ENCODE measurements around the gene ZNF468.
"Not testable (repeated sequence)": the region's sequence is repeated elsewhere in the genome, so short reads cannot be mapped to it uniquely, and the experiment has no call there.

ZNF468 gene

GRCh38 chr19:52857378-52858191 lies at the start of gene ZNF468:
ZNF468 (minus strand) TSS chr19:52857619; CDS start chr19:52854272, 3,347 bp downstream.
- DNase-seq, result peak; percentile 81

DNA sequence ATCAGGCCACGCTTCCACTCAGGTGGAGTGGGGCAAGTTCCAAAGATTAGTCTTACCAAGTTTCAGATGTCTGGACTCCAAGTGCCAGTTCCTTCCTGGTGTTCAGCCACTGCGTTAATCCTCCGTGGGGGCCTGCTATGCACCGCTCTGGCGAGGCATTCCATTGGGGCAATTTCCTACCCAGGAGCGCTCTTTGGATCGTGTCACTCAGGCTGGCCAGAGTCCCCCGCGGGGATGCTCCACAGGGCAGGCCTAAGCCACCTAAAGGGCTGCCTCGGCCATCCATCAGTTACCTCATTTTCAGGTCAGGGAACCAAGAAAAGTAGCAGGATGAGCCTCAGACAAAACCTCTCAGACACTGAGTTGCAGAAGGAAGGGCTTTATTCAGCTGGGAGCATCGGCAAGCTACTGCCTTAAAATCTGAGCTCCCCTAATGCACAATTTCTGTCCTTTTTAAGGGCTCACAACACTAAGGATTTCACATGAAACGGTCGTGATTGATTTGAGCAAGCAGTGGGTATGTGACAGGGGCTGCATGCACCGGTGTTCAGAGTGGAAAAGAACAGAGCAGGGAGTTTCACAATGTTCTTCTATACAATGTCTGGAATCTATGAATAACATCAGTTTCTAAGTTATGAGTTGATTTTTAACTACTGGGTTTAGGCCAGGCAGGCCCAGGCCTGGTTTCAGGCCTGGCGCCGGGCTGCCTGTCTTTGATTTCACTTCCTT lies 46.8 kb upstream of the ZNF468 start:
- not testable (repeated sequence) for DNase-seq

- no peak for DNase-seq
Measured at GRCh38 chr19:52901842-52902241, 44.4 kb upstream of the ZNF468 start.

DNA sequence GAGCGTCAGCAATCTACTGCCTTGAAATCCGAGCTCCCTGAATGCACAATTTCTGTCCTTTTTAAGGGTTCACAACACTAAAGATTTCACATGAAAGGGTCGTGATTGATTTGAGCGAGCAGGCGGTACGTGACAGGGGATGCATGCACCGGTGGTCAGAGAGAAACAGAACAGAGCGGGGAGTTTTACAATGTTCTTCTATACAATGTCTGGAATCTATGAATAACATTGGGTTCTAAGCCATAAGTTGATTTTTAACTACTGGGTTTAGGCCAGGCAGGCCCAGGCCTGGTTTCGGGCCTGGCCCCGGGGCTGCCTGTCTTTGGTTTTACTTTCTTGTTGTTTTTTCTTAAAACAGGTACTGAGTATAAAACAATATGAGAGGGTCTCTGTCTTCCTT lies 41.2 kb upstream of the ZNF468 start:
- DNase-seq, result not testable (repeated sequence)

DNA sequence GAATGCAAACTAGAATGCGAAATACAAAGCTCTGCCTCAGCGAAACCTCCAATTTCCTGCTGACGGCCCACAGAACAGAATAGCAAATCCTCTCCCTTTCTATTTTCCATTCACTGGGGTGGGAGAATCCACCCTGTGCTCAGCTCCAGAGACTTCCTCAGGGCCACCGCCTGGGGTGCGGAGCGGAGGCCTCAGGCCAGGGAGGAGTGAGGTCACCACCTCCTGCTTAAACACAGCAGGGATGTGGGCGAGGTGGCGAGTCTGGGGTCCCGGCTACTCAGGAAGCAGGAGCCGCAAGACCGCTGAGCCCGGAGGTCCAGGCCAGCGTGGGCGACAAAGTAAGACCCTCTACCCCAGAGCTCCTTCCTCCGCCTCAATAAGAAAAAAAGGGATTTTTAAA lies 40.7 kb upstream of the ZNF468 start:
- peak; percentile 45 for DNase-seq

GRCh38 chr19:52897138-52897935 lies 39.9 kb upstream of the ZNF468 start, which contains the start of gene ZNF320:
ZNF320 (minus strand) TSS chr19:52897635; CDS start chr19:52890255, 7,380 bp downstream.
- DNase-seq, result peak; percentile 98

- DNase-seq, result no peak
Measured at GRCh38 chr19:52896431-52897137, 39.2 kb upstream of the ZNF468 start.

GRCh38 chr19:52891336-52891735 lies 33.9 kb upstream of the ZNF468 start:
- DNase-seq, result no peak

DNA sequence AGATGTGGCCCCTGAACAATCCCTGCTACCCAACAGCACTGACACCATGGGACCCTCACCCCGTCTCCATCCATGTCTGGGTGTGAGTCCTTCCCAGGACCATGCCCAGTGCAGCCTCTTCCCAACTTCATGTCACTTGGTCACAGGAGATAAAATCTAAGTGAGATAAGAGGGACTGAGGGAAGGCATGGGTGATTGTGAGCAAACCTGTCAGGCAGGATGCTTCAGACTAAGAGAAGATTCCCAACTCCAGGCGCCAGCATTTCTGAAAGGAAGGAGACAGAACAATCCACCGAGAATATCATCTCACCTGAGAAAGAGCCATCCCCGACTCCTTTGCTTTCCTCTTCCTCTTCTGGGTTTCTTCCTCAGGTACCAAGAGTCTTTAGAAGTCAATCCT lies 32.5 kb upstream of the ZNF468 start:
- no peak for DNase-seq

GRCh38 chr19:52889076-52889475 lies 31.7 kb upstream of the ZNF468 start:
- no peak for DNase-seq

DNA sequence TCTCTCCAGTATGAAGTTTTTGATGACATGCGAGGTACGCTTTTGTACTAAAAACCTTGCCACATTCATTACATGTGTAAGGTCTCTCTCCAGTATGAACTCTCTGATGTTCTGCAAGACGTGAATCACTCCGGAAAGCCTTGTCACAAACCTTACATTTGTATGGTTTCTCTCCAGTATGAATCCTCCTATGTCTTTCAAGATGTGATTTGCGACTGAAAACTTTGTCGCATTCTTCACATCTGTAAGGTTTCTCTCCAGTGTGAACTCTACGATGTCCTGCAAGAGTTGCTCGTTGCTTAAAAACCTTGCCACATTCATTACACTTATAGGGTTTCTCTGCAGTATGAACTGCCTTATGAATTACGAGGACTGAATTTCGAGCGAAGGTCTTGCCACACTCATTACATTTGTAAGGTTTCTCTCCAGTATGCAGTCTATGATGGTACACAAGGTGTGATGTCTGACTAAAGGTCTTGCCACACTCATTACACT lies 23.5 kb upstream of the ZNF468 start:
- DNase-seq, result no peak

- DNase-seq, result not testable (repeated sequence)
Measured at GRCh38 chr19:52872996-52873395, 15.6 kb upstream of the ZNF468 start.

- DNase-seq, result no peak
Measured at GRCh38 chr19:52871466-52871865, 14.0 kb upstream of the ZNF468 start.

DNA sequence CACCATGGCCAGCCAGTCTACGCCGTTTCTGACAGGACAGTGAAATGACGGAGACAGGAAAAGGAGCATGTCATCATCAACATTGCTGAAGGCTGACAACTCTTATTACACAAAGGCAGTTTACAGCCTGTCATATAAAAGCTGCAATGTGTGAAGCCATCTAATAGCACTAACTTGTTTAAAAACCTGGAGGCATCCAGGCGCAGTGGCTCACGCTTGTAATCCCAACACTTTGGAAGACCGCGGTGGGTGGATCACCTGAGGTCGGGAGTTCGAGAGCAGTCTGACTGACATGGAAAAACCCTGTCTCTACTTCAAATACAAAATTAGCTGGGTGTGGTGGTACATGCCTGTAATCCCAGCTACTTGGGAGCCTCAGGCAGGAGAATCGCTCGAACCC lies 10.6 kb upstream of the ZNF468 start:
- DNase-seq, result not testable (repeated sequence)

DNA sequence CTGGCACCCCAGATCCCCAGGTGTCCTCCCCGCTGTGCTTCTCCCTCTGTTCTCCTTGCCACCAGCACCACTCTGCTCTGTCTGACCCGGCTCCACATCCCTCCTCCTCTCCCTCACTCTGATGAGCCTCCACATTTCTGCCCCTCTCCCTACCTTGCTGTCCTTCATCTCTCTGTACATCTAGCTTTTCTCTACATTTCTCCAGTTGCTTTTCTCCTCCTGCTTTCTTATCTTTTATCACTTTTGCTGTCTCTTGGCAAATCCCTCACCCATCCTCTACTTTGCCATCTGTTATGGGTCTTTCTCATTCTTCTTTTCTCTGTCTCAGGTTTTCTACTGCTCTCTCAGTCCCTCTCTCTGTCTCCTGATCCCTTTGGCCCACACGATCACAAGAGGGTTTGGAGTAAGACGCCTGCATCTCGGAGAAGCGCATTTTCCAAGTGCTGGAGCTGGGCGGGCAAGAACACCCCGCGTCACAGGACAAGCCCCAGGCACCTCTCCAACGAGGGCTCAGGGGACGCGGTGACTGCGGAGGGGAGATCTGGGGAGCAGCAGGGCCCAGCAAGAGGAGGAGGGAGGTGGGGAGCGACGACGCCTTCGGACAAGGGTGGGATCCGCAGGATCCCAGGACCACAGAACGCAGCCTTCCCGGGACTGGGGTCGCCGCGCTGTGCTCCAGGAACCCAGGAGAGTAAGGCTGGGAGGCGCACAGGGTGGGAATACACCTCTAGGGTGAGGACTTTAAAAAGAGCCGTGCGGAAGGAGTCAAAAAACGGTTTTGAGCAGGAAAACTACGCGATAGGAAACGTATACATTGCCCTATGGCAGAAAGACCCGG lies 660 bp downstream of the ZNF468 start:
- peak; percentile 54 for DNase-seq

DNA sequence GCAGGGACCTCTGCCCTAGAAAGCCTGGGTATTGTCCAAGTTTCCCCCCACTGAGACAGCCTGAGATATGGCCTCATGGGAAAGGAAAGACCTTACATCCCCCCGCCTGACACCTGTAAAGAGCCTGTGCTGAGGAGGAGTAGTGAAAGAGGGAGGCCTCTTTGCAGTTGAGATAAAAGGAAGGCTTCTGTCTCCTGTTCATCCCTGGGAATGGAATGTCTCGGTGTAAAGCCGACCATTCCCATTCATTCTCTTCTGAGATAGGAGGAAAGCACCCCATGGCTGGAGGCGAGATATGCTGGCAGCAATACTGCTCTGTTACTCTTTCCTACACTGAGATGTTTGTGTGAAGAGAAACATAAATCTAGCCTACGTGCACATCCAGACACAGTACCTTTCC lies 10.1 kb downstream of the ZNF468 start:
- DNase-seq, result not testable (repeated sequence)

- not testable (repeated sequence) for DNase-seq
Measured at GRCh38 chr19:52840825-52841465, 16.5 kb downstream of the ZNF468 start.

DNA sequence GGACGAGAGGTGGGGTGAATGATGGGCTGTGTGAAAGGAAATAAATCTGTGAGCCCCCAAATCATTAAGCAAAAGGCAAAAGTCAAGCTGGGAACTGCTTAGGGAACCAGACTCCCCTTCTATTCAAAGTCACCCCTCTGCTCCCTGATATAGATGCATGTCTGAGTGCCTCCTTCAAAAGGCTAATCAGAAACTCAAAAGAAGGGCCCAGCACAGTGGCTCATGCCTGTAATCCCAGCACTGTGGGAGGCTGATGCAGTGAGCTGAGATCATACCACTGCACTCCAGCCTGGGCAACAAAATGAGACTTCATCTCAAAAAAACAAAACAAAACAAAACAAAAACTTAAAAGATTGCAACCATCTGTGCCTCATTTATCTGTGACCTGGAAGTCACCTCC lies 23.1 kb downstream of the ZNF468 start:
- not testable (repeated sequence) for DNase-seq

DNA sequence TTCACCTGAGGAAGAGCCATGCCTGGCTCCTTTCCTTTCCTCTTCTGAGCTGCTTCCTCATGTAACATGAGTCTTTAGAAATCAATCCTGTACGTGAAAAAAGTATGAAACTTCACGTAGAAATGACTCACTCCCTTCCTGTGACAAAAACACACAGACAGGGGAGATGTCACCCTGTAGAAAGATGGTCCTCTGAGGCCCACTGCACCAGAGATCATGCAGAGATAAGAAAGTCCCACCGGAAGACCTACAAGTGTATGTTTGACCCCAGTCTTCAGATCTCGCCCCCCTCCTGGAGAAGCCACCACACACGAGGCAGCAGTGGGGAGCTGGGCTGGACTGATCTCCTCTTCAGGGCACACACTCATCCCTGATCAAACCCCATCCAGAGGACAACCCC lies 23.9 kb downstream of the ZNF468 start:
- not testable (repeated sequence) for DNase-seq

GRCh38 chr19:52829866-52830265 lies 27.6 kb downstream of the ZNF468 start:
- not testable (repeated sequence) for DNase-seq

- DNase-seq, result no peak
Measured at GRCh38 chr19:52825765-52826164, 31.7 kb downstream of the ZNF468 start.

All from right forelimb (tissue), 1 donor.